Endometrial microvascular endothelial cells (primary cell): ENCODE measurements around the gene ENKUR. TPM values are rescaled to one million over a fixed set of nuclear protein-coding genes. Genes with fewer than 3 reads are reported as not detected.

Experiments used
- in situ Hi-C: cut with HindIII; loops from 2 replicates; pipeline ENCODE4 v1.10.0; 2017; ENCODE audit warnings: low sequenced_read_pairs, low pct_unique_long_range_greater_than_20kb; ENCODE audit errors: inconsistent ontology term
- total RNA-seq: library from RNA; depleted of rRNA; stranded (reverse); fragments of >200 nt; gene quantifications from one replicate; pipeline ENCODE4 v1.2.3, GENCODE V29; 2015; ENCODE audit errors: inconsistent ontology term

Gene ENKUR
- total RNA-seq, 1 donor from 2014 or later, result not detected

- in situ Hi-C loops, result no loop called here
Measured at GRCh38 chr10:24953675-24954074, 62.3 kb downstream of the ENKUR start.

GRCh38 chr10:24952707-24953645 lies 63.0 kb downstream of the ENKUR start:
- in situ Hi-C loops, result no loop called here

GRCh38 chr10:24952143-24952706 lies 63.7 kb downstream of the ENKUR start, which contains the start of gene PRTFDC1:
Gene PRTFDC1 (minus strand): TSS chr10:24952606. CDS start chr10:24952575, 31 bp downstream.
- in situ Hi-C loops, result no loop called here

- in situ Hi-C loops, result no loop called here
Measured at GRCh38 chr10:24951201-24952142, 64.5 kb downstream of the ENKUR start.

GRCh38 chr10:24950439-24950838 lies 65.5 kb downstream of the ENKUR start:
- in situ Hi-C loops, result no loop called here

- in situ Hi-C loops, result no loop called here
Measured at GRCh38 chr10:24949616-24950015, 66.3 kb downstream of the ENKUR start.

GRCh38 chr10:24947304-24948097 lies 68.5 kb downstream of the ENKUR start:
- in situ Hi-C loops, result no loop called here

GRCh38 chr10:24944512-24945255 lies 71.3 kb downstream of the ENKUR start:
- in situ Hi-C loops, result no loop called here

GRCh38 chr10:24938525-24938924 lies 77.4 kb downstream of the ENKUR start:
- in situ Hi-C loops, result no loop called here

GRCh38 chr10:24938076-24938475 lies 77.9 kb downstream of the ENKUR start:
- in situ Hi-C loops, result no loop called here

GRCh38 chr10:24935504-24936292 lies 80.3 kb downstream of the ENKUR start:
- in situ Hi-C loops, result no loop called here

Other genes starting within 250 kb of the ENKUR start
- 5.9 TPM for gene PRTFDC1, start 63.6 kb downstream of the ENKUR start, total RNA-seq
- 1.6 TPM for gene THNSL1, start 454 bp upstream of the ENKUR start, total RNA-seq
- gene GPR158, start 158.8 kb upstream of the ENKUR start, total RNA-seq, result not detected